ENCODE measurements around the gene EHBP1.

GRCh38 chr2:62811086-62811485, 105.6 kb downstream of the EHBP1 start:
- no peak for TF ChIP-seq CTCF (IDR thresholded peaks at IDR 0.05)
- TF ChIP-seq POLR2AphosphoS5 (IDR thresholded peaks at IDR 0.05) = no peak
- no peak for TF ChIP-seq POLR2A (IDR thresholded peaks at IDR 0.05)

Data from stomach (tissue), 4 donors.